K562 (cell line): ENCODE data around the gene TLN1. TPM values are rescaled to one million over a fixed set of nuclear protein-coding genes. Genes with fewer than 3 reads are reported as not detected.

ENCODE experiments used
- ATAC-seq: fragments of 200-7000 bp; cut with Tn5 transposase; 3 replicates; pipeline ENCODE4 v1.9.1; 2020; ENCODE audit warnings: moderate library complexity
- BruUV-seq: library from RNA; stranded (reverse); fragments of 400-500 nt; replicated peaks from 2 replicates; lab custom pipeline; 2021; lab: Mats Ljungman, UMichigan
- CTCF ChIA-PET: fragments of 300-600 bp; formaldehyde crosslinking; extraction: SDS; loops from one replicate; lab custom pipeline; 2021; ENCODE audit warnings: low intra/inter-chr PET ratio; lab: Yijun Ruan, JAX
- POLR2A ChIA-PET: fragments of 300-600, 350-650 bp; sonication (Branson Sonifier 250); formaldehyde crosslinking; extraction: SDS; loops from one replicate; lab custom pipeline; 2021; ENCODE audit warnings: antibody characterized with exemption, inconsistent platforms; lab: Yijun Ruan, JAX
- DNase-seq, 4 experiments: peaks; one replicate each; pipeline versions ENCODE4 v3.0.0 to v3.0.0-alpha.2; 2011 to 2018; ENCODE audit warnings: low spot score in 3 of 4, mixed read lengths in 3 of 4; ENCODE audit errors: extremely low read depth in 1 of 4
- FAIRE-seq: peaks from 2 replicates; lab custom pipeline; 2011; peaks lifted over from hg19 to GRCh38; lab: Jason Lieb, UNC
- H2AFZ ChIP-seq: 2 replicates; pipeline ENCODE4 v1.6.0; 2011; ENCODE audit warnings: low read depth, low read length, control low read depth, inconsistent platforms
- H3K27ac ChIP-seq: fragments of 200-600 bp; 3 replicates; pipeline ENCODE4 v1.8.0; 2011; ENCODE audit warnings: low read depth, mild to moderate bottlenecking, control low read depth, inconsistent platforms, low read length, moderate library complexity, mixed read lengths; ENCODE audit errors: extremely low read depth
- H3K27me3 ChIP-seq, 2 experiments: fragments of 300-600 bp in 1 of 2; 2 replicates in 1 of 2; 3 replicates in 1 of 2; pipeline versions ENCODE4 v1.6.0 to v1.8.0; 2011; ENCODE audit warnings: inconsistent platforms in 2 of 2, low read length in 2 of 2, mild to moderate bottlenecking in 1 of 2, mixed read lengths in 1 of 2, moderate library complexity in 1 of 2; ENCODE audit not compliant: control insufficient read depth in 2 of 2, insufficient read depth in 2 of 2
- H3K36me3 ChIP-seq: fragments of 300-600 bp; 3 replicates; pipeline ENCODE4 v1.8.0; 2011; ENCODE audit warnings: mild to moderate bottlenecking, low read length, inconsistent platforms; ENCODE audit not compliant: control insufficient read depth, insufficient read depth
- H3K4me1 ChIP-seq, 2 experiments: fragments of 200-600 bp in 1 of 2; replicated peaks in 1 of 2; 2 replicates in 1 of 2; 3 replicates in 1 of 2; pipeline versions ENCODE4 v1.5.1 to v1.8.0; 2011; ENCODE audit warnings: inconsistent platforms in 2 of 2, low read length in 2 of 2, mild to moderate bottlenecking in 1 of 2, mixed read lengths in 1 of 2, moderate library complexity in 1 of 2; ENCODE audit not compliant: control insufficient read depth in 2 of 2, insufficient read depth in 2 of 2
- H3K4me2 ChIP-seq: 2 replicates; pipeline ENCODE4 v1.6.1; 2011; ENCODE audit warnings: low read length, control low read depth, inconsistent platforms, mixed read lengths; ENCODE audit not compliant: insufficient read depth
- H3K4me3 ChIP-seq: fragments of 200-600 bp; sonication (generic), shearing (Covaris generic); 2 replicates; pipeline ENCODE4 v1.5.1; 2016; ENCODE audit warnings: control low read depth, inconsistent platforms
- H3K79me2 ChIP-seq: fragments of 200-600 bp; 3 replicates; pipeline ENCODE4 v1.8.0; 2011; ENCODE audit warnings: low read length, inconsistent platforms; ENCODE audit not compliant: control insufficient read depth, insufficient read depth
- H3K9ac ChIP-seq, 2 experiments: 2 replicates each; pipeline versions ENCODE4 v1.6.0 to v1.6.1; 2011; ENCODE audit warnings: low read depth in 2 of 2, low read length in 2 of 2, control low read depth in 1 of 2, inconsistent platforms in 1 of 2, mild to moderate bottlenecking in 1 of 2, mixed read lengths in 1 of 2; ENCODE audit not compliant: insufficient read depth in 1 of 2
- H3K9me1 ChIP-seq: one replicate; pipeline ENCODE4 v1.6.0; 2011; ENCODE audit warnings: inconsistent platforms, mild to moderate bottlenecking, low read length, moderate library complexity; ENCODE audit not compliant: control insufficient read depth, insufficient read depth
- H3K9me3 ChIP-seq: replicated peaks from 2 replicates; pipeline ENCODE4 v1.5.1; 2011; ENCODE audit warnings: low read depth, low read length, inconsistent platforms; ENCODE audit not compliant: control insufficient read depth, insufficient read depth
- H4K20me1 ChIP-seq: replicated peaks from 2 replicates; pipeline ENCODE4 v1.6.1; 2011; ENCODE audit warnings: low read length, inconsistent platforms, mixed read lengths; ENCODE audit not compliant: control insufficient read depth, insufficient read depth
- CC2D1A ChIP-seq: fragments of 450-650 bp; IDR thresholded peaks from 2 replicates; pipeline ENCODE4 v1.6.1; 2017; ENCODE audit warnings: mild to moderate bottlenecking
- DMBX1 ChIP-seq: fragments of 250-450 bp; sonication (Bioruptor Pico); IDR thresholded peaks from 2 replicates; pipeline ENCODE4 v1.8.0; 2022; ENCODE audit warnings: inconsistent platforms, mild to moderate bottlenecking, moderate library complexity, borderline replicate concordance
- JUN ChIP-seq, 2 experiments: sonication (generic) in 1 of 2; formaldehyde crosslinking in 1 of 2; IDR thresholded peaks; 2 replicates each; pipeline versions ENCODE4 v1.6.1 to v1.8.0; 2012 to 2022; ENCODE audit warnings: borderline replicate concordance in 2 of 2, mild to moderate bottlenecking in 2 of 2, improper control_type of control experiment in 1 of 2, low read depth in 1 of 2, low read length in 1 of 2, missing genetic modification reagents in 1 of 2
- MEIS2 ChIP-seq: fragments of 450-650 bp; IDR thresholded peaks from 2 replicates; pipeline ENCODE4 v1.6.1; 2014; ENCODE audit warnings: mild to moderate bottlenecking; ENCODE audit not compliant: partially characterized antibody
- NEUROD1 ChIP-seq: fragments of 150-350 bp; IDR thresholded peaks from 2 replicates; pipeline ENCODE4 v1.6.1; 2014; ENCODE audit warnings: borderline replicate concordance, low read length, low read depth; ENCODE audit not compliant: partially characterized antibody
- POLR2AphosphoS2 ChIP-seq: IDR thresholded peaks from 2 replicates; pipeline ENCODE4 v1.6.1; 2012; ENCODE audit warnings: low read length, improper control_type of control experiment
- RFX1 ChIP-seq: fragments of 450-650 bp; IDR thresholded peaks from 2 replicates; pipeline ENCODE4 v1.6.1; 2016; ENCODE audit warnings: mild to moderate bottlenecking, moderate library complexity
- SNRNP70 ChIP-seq: fragments of 200-400 bp; formaldehyde crosslinking; optimal IDR thresholded peaks from 2 replicates; pipeline ENCODE3; 2017; ENCODE audit warnings: low read depth, low read length
- TCF7L2 ChIP-seq: fragments of 150-350 bp; IDR thresholded peaks from 2 replicates; pipeline ENCODE4 v1.6.1; 2016; ENCODE audit warnings: low read depth, mild to moderate bottlenecking, low read length, moderate library complexity
- XRCC4 ChIP-seq: IDR thresholded peaks from one replicate; pipeline ENCODE4 v1.6.1; 2011; ENCODE audit not compliant: insufficient read depth, insufficient read length; ENCODE audit errors: extremely low read depth
- ZFP30 ChIP-seq: fragments of 250-450 bp; sonication (Bioruptor Pico); IDR thresholded peaks from 2 replicates; pipeline ENCODE4 v1.8.0; 2022; ENCODE audit warnings: moderate library complexity, mild to moderate bottlenecking, inconsistent platforms, borderline replicate concordance
- ZNF197 ChIP-seq: fragments of 200-800 bp; sonication (Bioruptor generic); IDR thresholded peaks from 2 replicates; pipeline ENCODE4 v1.6.1; 2016; ENCODE audit warnings: low read depth, missing genetic modification characterization, missing compliant biosample characterization
- ZNF232 ChIP-seq: sonication (generic); formaldehyde crosslinking; IDR thresholded peaks from 2 replicates; pipeline ENCODE4 v1.8.0; 2022; ENCODE audit warnings: mild to moderate bottlenecking, missing genetic modification reagents
- ZNF561 ChIP-seq: fragments of 450-650 bp; formaldehyde crosslinking; conservative IDR thresholded peaks from 2 replicates; pipeline ENCODE4 v1.4.0; 2020; ENCODE audit warnings: mild to moderate bottlenecking, moderate library complexity
- ZNF764 ChIP-seq: fragments of 250-450 bp; sonication (Bioruptor Pico); IDR thresholded peaks from 2 replicates; pipeline ENCODE4 v1.4.0; 2020; ENCODE audit warnings: low read depth, mild to moderate bottlenecking, moderate library complexity
- WGBS: fragments of 100-300 bp; shearing (Covaris generic); methylation state at CpG from one replicate; pipeline ENCODE4 v1.1.6; 2016; ENCODE audit warnings: low coverage, mixed read lengths; ENCODE audit not compliant: insufficient coverage; ENCODE audit errors: missing lambda C conversion rate; 5-methylcytosine and 5-hydroxymethylcytosine counted together
- in situ Hi-C: fragments of 300-500 bp; cut with MboI; formaldehyde crosslinking; loops from 4 replicates; pipeline ENCODE4 v1.15.0; 2018; ENCODE audit warnings: inconsistent platforms, mixed read lengths
- intact Hi-C: fragments of 100-400 bp; cut with micrococcal nuclease; formaldehyde crosslinking; loops from 2 replicates; pipeline ENCODE4 v1.14.2; 2022
- polyA plus RNA-seq, 8 experiments: library from polyadenylated mRNA; depleted of rRNA in 4 of 8; stranded (reverse) in 5 of 8; unstranded in 3 of 8; fragments of >200 nt; fragmentation: Nextera tagmentation in 2 of 8; fragmentation: Illumina TruSeq in 1 of 8; extraction: Ambion mirVana in 2 of 8; extraction: Trizol in 1 of 8; gene quantifications; 2 replicates each; pipeline versions ENCODE4 v1.2.1 to v1.2.3, GENCODE V29; 2011 to 2014; ENCODE audit warnings: inconsistent platforms in 1 of 8, missing spikeins in 1 of 8
- total RNA-seq, 7 experiments: library from RNA; depleted of rRNA in 6 of 7; stranded (reverse); fragments of >200 nt in 6 of 7; fragmentation: Illumina TruSeq in 2 of 7; extraction: Trizol in 2 of 7; gene quantifications; 2 replicates each; pipeline versions ENCODE4 v1.2.1 to v1.2.3, GENCODE V29; 2011 to 2021; ENCODE audit warnings: low replicate concordance in 1 of 7
- TF ChIP-seq, protein P1 (sequence below): fragments of 250-450 bp; sonication (Bioruptor Pico); IDR thresholded peaks from 2 replicates; pipeline ENCODE4 v1.8.0; 2022; ENCODE audit warnings: inconsistent platforms, mild to moderate bottlenecking, moderate library complexity, borderline replicate concordance
- TF ChIP-seq, protein P2 (sequence below): fragments of 250-450 bp; sonication (Bioruptor Pico); IDR thresholded peaks from 2 replicates; pipeline ENCODE4 v1.5.0; 2021; ENCODE audit warnings: mild to moderate bottlenecking, borderline replicate concordance
- TF ChIP-seq, protein P3 (sequence below): fragments of 250-450 bp; sonication (Bioruptor Pico); IDR thresholded peaks from 2 replicates; pipeline ENCODE4 v1.8.0; 2021; ENCODE audit warnings: borderline replicate concordance, mild to moderate bottlenecking, moderate library complexity; ENCODE audit not compliant: poor library complexity, severe bottlenecking

The TLN1 gene
- total and polyA plus RNA-seq, 9 of the 15 experiments (the other 6 are each of a cell fraction or from before 2014, with no cell fraction given): 3.6 to 240 (median 54.8) TPM

DNA sequence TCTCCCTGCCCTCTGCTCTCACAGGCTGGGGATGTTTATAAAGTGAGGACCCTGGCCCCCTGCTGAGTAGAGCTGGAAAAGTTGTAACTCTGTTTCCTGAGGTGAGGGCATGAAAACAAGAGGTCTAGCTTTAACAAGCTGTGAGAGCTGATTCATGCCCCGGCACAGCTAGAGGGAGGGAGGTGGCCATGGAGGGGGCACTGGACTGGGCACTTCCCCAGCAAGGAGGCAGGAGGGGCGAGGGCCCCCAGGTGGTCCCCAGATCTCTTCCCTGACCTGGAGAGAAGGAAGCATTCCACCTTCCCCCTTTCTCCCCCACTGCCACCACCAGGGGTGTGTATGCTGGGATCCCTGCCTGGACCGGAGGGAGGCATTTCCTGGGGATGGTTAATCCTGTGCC is 22.3 kb upstream of the TLN1 start, which contains the start of gene MSMP (continued):
- TF ChIP-seq JUN (IDR thresholded peaks at IDR 0.05; ENCODE audit: borderline replicate concordance, low read depth, low read length) (no peak), JUN (CRISPR knock-in tag; IDR thresholded peaks at IDR 0.05; ENCODE audit: borderline replicate concordance) (no peak), ZFP30 (CRISPR knock-in tag) (no peak), CC2D1A (no peak)
- TF ChIP-seq, protein P1, sequence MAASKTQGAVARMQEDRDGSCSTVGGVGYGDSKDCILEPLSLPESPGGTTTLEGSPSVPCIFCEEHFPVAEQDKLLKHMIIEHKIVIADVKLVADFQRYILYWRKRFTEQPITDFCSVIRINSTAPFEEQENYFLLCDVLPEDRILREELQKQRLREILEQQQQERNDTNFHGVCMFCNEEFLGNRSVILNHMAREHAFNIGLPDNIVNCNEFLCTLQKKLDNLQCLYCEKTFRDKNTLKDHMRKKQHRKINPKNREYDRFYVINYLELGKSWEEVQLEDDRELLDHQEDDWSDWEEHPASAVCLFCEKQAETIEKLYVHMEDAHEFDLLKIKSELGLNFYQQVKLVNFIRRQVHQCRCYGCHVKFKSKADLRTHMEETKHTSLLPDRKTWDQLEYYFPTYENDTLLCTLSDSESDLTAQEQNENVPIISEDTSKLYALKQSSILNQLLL (CRISPR knock-in tag): no peak

DNA sequence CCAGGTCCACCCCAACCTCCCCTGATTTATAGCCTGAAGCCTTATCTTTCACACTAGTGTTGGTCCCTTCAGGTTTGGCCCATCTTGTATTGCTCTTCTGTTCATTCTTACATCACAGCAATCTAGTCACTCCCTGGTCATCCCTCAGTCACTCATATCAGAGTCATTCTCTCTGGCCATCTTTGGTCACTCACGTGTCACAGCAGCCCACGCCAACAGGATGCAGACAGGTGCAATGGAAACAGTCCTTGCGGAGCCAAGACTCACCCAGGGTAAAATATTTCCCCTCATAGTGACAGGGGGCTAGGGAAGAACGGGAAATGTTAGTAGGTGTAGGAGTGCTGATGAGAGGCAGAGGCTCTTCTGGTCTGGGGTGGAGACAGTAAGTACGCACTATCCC is 21.5 kb upstream of the TLN1 start:
- ATAC-seq: no peak
- peaks cover 9 to 17% of the 10 kb centered on the region in 2 experiments for H3K4me1 ChIP-seq
- no peak for DNase-seq
- H3K27ac ChIP-seq: no peak overlapping the region
- H3K9me1 ChIP-seq: no peaks in the 10 kb centered on the region
- peaks cover 30% of the 10 kb centered on the region for H3K79me2 ChIP-seq
- 0 out of 2 replicates have a peak, but pooled peaks cover 2% of the 10 kb centered on the region for H4K20me1 ChIP-seq
- no peaks in the 10 kb centered on the region for H3K27me3 ChIP-seq
- no peaks in the 10 kb centered on the region for H3K9me3 ChIP-seq
- CTCF ChIA-PET: no interaction called here
- no peak overlapping the region for H2AFZ ChIP-seq
- 72% methylated on average over 4 of the region's 5 CpGs for WGBS
- peaks cover 31% of the 10 kb centered on the region; the same call in 2 of the 3 replicates for H3K36me3 ChIP-seq
- in situ Hi-C loops: no loop called here
- POLR2A ChIA-PET: interaction anchor here (0.8 to 1.1 kb wide), 2 partner anchors 16 to 17 kb away, joined by 3 to 6 read pairs; no protein-coding TSS in a partner anchor
- no peak overlapping the region for H3K4me3 ChIP-seq
- no peak overlapping the region for H3K9ac ChIP-seq
- BruUV-seq: no TSS peak
- intact Hi-C loops: no loop called here
- no peak for FAIRE-seq
- H3K4me2 ChIP-seq: no peak overlapping the region
- TF ChIP-seq SNRNP70: no peak
- no peak for TF ChIP-seq RFX1
- TF ChIP-seq ZNF232: no peak
- no peak for TF ChIP-seq ZNF197 (CRISPR knock-in tag)
- TF ChIP-seq ZNF764 (CRISPR knock-in tag): no peak
- TF ChIP-seq, protein P2, sequence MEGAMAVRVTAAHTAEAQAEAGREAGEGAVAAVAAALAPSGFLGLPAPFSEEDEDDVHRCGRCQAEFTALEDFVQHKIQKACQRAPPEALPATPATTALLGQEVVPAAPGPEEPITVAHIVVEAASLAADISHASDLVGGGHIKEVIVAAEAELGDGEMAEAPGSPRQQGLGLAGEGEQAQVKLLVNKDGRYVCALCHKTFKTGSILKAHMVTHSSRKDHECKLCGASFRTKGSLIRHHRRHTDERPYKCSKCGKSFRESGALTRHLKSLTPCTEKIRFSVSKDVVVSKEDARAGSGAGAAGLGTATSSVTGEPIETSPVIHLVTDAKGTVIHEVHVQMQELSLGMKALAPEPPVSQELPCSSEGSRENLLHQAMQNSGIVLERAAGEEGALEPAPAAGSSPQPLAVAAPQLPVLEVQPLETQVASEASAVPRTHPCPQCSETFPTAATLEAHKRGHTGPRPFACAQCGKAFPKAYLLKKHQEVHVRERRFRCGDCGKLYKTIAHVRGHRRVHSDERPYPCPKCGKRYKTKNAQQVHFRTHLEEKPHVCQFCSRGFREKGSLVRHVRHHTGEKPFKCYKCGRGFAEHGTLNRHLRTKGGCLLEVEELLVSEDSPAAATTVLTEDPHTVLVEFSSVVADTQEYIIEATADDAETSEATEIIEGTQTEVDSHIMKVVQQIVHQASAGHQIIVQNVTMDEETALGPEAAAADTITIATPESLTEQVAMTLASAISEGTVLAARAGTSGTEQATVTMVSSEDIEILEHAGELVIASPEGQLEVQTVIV (CRISPR knock-in tag): no peak
- TF ChIP-seq, protein P3, sequence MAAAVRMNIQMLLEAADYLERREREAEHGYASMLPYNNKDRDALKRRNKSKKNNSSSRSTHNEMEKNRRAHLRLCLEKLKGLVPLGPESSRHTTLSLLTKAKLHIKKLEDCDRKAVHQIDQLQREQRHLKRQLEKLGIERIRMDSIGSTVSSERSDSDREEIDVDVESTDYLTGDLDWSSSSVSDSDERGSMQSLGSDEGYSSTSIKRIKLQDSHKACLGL (CRISPR knock-in tag): no peak
- TF ChIP-seq NEUROD1: no peak
- no peak for TF ChIP-seq TCF7L2
- TF ChIP-seq XRCC4: no peak
- TF ChIP-seq POLR2AphosphoS2: no peak
- TF ChIP-seq DMBX1: no peak
- TF ChIP-seq ZNF561 (CRISPR knock-in tag): no peak
- no peak for TF ChIP-seq MEIS2
